Stimulated activated CD4-positive, alpha-beta T cell treated with anti-CD3 and anti-CD28 coated beads, Interleukin-4, amount 100 ng/mL, for 4 hours (primary cell): ENCODE measurements around the gene C7.
A peak's percentile ranks its signal among the peaks of the same experiment; 100 is the strongest.
"Not testable (repeated sequence)": the region's sequence is repeated elsewhere in the genome, so short reads cannot be mapped to it uniquely, and the experiment has no call there.

ENCODE experiments used
- DNase-seq, 2 experiments: peaks; one replicate each; pipeline ENCODE4 v3.0.0-alpha.2; 2020

Gene C7

DNA sequence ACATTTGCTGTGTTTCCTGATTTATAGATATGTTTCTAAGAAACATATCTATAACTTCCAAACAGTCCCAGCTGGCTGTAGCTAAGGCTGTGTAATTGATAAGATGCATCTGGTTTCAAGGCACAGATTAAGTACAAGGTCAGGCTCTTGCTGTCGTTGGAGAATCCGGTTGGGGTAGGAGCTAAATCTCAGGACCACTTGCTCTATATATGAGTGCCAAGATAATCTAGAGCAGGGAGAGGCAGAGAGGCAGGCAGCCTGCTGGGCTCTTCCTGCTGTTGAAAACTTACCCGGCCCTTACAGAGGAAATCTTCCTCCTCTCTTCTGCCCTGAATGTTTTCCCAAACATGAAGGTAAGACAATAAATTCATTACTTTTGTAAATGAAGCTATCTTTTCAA, at the start of gene C7:
C7 (plus strand) TSS at position 234 of the 400 bp plus-strand sequence; CDS start at position 348, 114 bp downstream.
- no peak for DNase-seq

DNA sequence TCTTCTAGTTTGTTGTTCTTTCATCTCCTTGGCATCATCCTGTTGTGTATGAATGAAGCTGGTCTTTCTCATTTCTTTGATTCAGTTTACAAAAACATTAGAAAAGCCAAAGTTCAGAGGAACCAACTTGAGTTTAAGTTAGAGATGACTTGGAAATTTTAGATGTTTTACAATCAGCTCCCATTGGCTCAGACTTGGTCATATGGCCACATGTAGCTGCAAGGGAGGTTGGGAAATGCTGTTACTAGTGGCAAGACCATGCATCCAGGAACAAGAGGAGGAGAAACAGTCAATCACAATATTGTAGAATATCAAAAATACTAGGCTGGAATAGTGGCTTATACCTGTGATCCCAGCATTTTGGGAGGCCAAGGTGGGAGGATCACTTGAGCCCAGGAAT, 48.6 kb upstream of the C7 start:
- DNase-seq: no peak

DNA sequence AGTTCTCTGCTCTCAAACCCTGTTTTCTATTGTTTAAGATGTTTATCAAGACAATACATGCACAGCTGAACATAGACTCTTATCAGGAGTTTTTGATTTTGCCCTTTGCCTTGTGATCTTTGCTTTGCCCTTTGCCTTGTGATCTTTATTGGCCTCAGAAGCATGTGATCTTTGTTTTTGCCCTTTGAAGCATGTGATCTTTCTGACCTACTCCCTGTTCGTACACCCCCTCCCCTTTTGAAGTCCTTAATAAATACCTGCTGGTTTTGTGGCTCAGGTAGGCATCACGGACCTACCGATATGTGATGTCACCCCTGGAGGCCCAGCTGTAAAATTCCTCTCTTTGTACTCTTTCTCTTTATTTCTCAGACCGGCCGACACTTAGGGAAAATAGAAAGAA, 44.3 kb upstream of the C7 start:
- DNase-seq: not testable (repeated sequence)

DNA sequence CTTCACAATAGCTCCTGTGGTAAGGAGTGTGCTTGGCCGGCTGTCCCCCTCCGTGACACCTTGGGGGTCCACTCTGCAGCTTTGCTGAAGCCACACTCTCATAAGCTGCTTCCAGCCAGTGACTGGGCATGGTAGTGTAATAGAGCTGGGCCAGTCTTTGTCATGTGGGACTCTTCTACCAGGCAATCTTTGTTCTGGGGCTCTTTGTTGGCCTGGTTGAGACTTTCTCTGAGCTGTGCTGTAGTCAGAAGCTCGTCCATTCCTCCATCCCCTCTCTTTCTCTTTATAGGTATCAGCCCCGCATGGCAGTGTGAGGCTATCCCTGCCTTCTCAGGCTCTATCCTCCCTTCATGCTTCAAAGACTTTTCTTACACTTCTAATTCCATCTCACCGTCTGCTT, 42.5 kb upstream of the C7 start:
- DNase-seq: no peak

DNA sequence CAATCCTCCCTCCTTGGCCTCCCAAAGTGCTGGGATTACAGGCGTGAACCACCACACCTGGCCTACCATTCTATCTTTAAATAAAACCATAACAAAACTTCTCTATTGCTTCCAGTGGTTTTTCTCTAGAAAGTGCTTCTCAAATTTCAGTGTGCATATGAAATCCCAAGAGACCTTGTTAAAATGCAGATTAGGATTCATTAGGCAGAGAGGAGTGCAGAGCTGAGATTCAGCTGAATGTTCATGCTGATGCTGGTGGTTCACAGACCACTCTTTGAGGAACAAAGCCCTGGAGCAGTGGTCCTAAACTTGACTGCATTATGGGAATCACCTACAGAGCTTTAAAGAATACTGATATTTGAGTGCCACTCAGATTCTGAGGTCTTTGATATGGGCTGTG, 39.9 kb upstream of the C7 start:
- no peak for DNase-seq

DNA sequence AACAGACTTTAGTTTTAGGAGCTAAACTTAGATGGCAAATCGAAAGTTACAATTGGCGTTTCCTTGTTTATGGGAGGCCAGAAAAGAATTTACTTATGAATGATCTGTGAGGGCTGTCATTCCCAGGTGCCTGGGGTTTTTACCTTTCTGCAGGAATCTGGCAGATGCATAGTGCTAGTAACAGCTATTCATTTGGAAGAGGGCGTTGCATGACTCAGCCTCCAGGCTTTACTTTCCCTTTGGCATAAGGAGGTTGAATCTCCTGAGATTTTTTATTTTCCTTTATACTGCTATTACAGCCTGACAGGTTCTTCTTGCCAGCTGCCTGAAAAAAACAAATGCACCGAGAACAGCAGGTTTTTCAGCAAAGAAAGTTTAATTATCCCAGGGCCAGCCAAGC, 38.1 kb upstream of the C7 start:
- DNase-seq: no peak

DNA sequence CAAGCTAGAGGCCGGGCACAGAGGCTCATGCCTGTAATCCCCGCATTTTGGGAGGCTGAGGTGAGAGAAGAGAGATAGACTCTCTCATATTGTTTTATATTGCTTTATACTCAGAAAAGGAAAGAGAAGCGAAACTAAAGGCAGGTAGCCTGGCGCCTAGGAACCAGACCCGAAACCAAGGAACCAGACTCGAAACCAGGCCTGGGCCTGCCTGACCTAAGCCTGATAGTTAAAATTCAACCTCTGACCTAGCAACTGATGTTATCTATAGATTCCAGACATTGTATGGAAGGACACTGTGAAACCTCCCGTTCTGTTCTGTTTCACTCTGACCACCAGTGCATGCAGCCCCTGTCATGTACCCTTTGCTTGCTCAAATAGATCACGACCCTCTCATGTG, 37.0 kb upstream of the C7 start:
- DNase-seq: not testable (repeated sequence)

DNA sequence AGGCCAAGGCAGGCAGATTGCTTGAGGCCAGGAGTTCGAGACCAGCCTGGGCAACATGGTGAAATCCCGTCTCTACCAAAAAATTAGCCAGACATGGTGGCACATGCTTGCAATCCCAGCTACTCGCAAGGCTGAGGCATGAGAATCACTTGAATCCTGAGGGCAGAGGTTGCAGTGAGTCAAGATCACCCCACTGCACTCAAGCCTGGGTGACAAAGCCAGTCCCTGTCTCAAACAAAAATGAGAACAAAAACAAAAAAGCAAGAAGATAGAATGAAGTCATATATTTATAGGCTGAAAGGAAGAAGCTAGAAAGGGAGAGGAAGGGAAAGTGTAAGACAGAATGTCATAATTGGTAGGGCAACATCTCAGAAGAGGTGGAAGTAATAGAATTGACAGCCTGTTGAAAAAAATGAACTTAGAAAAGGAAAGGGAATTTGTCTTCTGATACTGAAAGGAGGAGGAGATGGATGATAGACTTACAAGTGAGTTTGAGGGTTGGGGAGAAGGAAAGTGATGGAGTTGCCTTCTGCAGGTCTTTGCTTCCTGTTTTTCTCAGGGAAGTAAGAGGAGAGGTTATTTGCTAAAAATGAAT, 35.9 kb upstream of the C7 start:
- no peak for DNase-seq

DNA sequence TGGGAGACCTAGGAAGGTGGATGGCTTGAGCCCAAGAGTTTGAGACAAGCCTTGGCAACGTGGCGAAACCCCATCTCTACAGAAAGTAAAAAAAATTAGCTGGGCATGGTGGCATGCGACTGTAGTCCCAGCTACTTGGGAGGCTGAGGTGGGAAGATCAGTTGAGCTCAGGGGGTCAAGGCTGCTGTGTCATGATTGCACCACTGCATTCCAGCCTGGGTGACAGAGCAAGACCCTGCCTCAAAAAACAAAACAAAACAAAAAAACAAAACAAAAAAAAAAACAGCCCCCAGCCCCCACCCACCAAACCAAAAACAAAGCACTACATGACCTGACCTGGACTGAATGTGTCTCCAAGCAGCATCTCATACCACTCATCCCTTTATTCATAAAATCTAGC, 33.3 kb upstream of the C7 start:
- DNase-seq: no peak

DNA sequence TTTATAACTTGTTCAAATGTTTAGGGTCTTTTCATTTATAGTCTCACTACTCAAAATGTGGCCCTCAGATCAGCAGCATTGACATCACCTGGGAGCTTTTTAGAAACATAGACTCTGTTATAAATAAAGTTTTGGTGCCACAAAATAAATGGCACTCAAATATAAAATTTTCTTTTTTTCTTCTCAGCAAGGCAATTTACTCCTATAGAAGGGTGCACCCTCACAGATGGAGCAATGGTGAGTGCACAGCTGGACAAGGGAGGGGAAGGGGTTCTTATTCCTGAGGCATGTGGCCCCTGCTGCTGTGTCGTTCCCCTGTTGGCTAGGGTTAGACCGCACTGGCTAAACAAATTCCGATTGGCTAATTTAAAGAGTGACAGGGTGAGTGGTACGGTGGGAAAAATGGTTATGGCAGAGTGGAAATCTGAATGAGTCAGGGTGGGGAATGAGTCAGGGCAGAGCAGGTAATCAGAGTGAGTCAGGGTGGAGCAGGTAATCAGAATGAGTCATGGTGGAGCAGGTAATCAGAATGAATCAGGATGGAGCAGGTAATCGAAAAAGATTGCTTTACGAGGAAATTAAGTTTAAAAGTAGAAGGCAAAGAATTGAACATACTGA, 31.8 kb upstream of the C7 start:
- DNase-seq: peak in 1 of 2 experiments; percentile 37

DNA sequence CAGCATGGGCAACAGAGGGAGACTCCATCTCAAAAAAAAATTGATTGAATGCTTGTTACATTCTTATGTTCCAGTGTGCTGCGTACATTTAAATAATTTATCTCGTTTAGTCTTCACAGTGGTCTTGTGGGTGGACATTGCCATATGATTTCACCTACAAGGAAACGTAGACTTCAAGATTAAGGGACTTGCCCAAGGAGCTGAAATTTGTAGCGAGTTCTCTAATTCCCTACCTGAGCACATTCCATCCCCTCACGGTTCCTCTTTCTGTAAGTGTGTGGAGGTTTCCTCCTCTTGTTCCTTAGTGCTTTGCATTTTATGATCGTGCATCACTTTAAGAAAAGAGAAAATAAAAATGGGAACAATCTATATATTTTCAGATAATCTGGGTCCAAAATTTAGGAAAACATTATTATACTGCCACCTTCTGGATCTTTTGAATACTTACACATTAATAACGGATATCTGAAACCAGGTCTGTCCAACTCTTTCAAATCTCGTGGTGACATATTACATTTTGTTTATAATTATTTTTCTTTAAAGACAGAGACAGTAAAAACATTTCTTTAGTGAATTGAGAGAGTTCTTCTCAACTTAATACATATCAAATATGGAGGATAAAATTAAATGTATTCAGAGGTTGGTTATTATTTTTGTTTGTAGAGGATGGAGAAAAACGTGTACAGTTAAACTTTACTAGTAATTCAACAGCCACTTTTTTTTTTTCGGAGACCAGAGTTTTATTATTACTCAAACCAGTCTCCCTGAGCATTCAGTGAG, 29.9 kb upstream of the C7 start:
- no peak for DNase-seq

DNA sequence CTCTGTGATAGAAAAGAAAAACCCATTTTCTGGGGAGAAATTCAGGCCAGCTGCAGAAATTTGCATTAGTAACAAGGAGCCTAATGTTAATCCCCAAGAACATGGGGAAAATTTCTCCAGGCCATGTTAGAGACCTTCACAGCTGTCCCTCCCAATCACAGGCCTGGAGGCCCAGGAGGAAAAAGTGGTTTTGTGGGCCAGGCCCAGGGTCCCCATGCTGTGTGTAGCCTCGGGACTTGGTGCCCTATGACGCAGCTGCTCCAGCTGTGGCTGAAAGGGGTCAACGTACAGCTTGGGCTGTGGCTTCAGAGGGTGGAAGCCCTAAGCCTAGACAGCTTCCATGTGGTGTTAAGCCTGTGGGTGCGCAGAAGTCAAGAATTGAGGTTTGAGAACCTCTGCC, 27.0 kb upstream of the C7 start:
- DNase-seq: no peak

DNA sequence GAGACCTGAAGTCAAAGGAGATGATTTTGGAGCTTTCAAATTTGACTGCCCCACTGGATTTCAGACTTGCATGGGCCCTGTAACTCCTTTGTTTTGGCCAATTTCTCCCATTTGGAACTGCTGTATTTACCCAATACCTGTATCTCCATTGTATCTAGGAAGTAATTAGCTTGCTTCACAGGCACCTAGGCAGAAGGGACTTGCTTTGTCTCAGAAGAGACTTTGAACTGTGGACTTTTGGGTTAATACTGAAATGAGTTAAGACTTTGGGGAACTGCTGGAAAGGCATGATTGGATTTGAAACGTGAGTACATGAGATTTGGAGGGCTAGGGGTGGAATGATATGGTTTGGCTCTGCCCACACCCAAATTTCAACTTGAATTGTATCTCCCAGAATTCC, 26.2 kb upstream of the C7 start:
- not testable (repeated sequence) for DNase-seq

DNA sequence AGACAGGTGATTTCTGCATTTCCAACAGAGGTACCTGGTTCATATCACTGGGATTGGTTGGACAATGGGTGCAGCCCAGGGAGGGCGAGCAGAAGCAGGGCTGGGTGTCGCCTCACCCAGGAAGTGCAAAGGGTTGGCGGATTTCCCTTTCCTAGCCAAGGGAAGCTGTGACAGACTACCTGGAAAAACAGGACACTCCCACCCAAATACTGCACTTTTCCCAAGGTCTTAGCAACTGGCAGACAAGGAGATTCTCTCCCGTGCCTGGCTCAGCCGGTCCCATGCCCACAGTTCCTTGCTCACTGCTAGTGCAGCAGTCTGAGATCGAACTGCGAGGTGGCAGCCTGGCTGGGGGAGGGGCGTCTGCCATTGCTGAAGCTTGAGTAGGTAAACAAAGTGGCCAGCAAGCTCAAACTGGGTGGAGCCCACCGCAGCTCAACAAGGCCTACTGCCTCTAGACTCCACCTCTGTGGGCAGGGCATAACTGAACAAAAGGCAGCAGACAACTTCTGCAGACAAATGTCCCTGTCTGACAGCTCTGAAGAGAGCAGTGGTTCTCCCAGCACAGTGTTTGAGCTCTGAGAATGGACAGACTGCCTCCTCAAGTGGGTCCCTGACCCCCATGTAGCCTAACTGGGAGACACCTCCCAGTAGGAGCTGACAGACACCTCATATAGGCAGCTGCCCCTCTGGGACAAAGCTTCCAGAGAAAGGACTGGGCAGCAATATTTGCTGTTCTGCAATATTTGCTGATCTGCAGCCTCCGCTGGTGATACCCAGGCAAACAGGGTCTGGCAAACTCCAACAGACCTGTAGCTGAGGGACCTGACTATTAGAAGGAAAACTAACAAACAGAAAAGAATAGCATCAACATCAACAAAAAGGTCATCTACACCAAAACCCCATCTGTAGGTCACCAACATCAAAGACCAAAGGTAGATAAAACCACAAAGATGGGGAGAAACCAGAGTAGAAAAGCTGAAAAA, 13.6 kb upstream of the C7 start:
- DNase-seq: not testable (repeated sequence)

DNA sequence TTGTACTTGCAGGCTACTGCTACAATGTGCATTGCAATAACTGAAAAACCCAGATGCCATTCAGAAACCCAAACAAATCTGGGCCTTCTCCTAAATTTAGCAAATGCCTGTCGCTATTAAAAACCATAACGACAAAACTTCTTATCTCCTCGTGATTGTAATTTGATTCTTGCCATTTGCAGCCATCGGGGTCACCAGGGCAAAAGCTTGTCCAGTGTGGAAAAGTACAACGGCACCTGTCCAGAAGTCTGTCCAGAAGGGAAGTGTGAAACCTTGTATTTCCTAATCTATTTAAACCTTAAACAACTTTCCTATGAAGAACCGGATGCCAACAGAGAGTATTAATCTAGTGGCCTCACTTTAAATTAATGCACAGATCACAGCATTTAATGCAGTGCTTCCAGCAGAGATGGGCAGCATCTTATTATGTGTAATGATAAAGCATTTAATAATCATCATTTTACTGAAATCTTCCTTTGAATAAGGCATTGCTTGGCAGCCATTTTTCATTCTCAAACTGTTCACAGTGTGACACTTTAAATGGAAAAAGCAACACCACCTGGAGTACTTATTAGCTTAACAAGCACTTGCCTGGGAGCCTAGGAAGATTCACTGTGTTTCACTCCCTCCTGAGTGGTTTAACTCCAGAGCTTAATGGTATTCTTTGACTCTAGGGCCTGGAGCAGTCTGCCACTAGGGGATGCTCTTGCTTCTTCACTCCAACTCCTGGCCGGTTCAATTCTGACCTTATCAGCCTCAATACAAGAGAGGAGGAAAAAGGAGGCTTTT, 4.9 kb upstream of the C7 start:
- DNase-seq: no peak

DNA sequence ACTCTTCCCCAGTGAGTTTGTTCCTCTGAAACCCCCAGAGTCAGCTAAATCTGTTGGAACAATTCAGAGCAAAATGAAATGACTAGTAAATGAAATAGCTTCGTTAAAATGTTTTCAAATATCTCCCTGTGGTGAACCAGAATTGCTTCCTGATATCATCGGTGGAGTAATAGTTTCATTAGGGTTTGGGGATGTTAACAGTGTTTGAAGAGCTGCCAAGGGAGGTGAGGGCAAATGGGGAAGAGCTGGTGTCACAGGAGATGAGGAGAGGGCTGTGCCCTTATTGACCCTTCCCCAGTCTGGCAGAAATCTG, 4.3 kb upstream of the C7 start:
- no peak for DNase-seq

DNA sequence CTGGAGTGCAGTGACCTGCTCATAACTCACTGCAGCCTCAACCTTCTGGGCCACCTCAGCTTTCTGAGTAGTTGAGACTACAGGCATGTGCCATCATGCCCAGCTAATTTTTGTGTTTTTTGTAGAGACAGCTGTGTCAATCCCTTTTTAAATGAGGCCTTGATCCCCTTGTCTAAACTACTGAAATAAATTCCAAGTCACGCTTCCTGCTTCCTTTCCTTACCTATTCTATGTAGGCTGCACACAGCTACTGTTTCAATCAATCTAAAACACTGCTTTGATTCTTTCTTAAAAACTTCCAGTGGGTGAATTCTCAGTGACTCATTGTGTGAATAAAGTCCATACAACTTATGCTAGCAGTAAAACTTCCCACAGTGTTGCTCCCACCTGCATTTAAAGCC, 2.9 kb upstream of the C7 start:
- DNase-seq: no peak

DNA sequence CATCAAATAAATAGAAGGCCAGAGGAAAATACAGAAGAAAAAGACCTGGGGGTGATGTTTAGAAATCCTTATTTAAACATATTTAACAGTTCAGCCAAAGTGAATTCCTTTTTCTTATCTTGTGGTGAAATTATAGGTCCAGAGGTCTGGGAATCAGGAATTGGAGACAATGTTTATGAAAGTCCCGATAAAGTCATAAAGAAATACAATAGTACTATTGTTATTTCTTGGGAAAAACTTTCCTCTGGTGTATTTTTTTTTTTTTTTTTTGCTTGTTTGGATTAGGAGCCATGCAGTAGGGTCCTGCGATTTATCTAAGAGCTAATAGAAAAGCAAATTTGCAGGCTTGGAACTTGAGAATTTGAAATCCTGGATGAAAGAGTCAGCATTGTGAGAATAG, 426 bp downstream of the C7 start:
- no peak for DNase-seq

DNA sequence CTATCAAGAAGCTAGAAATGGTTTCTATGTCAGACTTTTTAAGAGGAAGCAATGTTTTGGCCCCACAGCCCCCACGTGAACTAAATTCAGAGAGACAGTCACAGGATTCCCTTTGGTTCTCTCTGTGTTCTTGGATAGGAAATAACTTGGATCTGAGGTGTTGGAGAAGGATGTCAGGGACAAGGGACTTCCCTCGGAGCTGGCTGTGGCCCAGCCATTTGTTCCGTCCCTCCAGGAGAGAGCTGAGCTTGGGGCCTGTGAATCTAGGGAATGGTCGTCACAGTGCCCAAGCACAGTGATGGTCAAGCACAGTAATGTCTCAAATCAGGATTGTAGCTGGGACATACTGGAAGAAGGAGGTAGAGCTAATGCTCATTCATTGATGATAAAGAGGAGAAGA, 2.0 kb downstream of the C7 start:
- DNase-seq: no peak

DNA sequence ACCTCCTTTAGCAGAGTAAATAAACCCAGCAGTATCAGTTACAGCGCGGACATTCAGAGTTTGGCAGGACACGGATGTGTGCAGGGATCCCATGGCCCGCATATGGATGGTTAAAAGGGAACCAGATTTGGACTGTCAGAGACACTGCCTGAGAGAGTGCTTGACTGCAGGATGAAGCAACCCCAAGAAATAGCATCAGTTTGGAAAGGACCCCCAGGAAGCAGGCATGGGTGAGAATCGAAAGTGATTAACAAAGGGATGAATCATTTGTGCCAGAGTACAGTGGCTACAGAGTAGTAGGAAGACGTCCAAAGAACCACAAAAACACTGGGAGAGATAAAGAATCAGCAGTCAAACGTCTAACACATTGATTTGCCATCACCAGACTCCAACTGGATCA, 5.5 kb downstream of the C7 start:
- DNase-seq: no peak

DNA sequence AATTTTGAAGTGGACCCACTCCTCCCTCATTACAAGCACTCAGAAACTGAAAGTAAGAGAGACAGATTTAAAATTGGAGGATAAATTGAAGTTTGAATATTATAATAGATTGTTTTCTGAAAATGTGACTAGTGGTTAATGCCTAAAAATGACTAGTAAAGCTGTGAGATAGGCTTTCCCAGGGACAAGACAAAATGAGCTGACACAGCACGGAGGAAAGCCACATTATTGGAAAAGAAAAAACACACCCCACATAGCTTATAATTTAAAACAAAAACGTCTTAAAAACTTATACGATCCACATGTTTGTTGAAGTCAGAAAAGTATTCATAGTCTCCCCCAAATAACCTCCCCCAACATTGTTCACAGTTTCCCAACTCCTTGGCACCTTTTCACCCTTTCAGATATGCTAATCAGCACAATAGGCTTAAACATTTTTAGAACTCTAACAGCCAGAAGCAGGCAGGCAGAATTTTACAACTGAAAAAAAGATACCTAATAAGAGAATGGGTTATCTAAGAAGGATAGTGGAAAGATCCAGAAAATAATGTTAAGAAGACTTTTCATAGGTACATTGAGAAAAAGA, 6.1 kb downstream of the C7 start:
- no peak for DNase-seq

DNA sequence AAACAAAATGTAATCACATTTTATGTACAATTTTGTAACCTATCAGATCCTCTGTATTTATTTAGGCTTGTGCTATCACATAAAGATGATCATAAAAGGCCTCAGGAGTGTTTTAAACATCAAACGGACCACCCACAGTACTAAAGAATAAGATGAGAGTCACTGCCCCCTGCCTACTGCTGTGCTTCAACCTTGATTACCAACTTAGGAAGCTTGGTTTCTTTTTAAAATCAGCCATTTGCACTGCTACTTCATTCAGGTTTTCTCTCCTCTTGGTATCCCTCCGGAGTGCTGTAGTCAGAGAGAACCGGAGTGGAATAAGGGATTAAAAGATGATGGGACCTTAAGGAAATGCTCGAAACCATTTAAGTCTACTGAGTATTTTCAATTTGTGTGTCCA, 6.9 kb downstream of the C7 start:
- DNase-seq: no peak
